HG03159 (cell line): ENCODE measurements around the gene MICAL3.

Experiments
- ATAC-seq: cut with Tn5 transposase; IDR thresholded peaks from one replicate; pipeline ENCODE4 v1.9.1; 2021; ENCODE audit warnings: mild to moderate bottlenecking, moderate library complexity; ENCODE audit not compliant: unreplicated experiment

Gene MICAL3

DNA sequence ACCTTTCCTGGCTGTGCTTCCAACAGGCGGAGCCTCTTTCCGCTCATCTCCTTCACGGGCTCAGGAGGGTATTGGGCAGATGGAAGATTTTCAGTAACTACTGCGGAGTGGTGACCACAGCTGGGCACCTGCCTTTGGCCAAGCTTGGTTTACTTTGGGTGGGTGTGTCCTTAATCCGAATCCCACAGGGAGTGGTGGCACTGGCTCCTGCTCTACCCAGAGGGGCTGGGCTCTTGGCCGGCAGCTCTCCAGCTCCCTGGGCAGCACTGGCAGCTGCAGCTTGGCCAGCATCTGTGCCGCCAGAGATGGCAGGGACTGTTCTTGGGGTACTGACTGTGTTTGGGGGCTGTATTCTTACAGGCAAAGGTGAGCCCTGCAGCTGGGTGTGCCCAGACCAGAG, 279.9 kb downstream of the MICAL3 start:
- ATAC-seq, result no peak

DNA sequence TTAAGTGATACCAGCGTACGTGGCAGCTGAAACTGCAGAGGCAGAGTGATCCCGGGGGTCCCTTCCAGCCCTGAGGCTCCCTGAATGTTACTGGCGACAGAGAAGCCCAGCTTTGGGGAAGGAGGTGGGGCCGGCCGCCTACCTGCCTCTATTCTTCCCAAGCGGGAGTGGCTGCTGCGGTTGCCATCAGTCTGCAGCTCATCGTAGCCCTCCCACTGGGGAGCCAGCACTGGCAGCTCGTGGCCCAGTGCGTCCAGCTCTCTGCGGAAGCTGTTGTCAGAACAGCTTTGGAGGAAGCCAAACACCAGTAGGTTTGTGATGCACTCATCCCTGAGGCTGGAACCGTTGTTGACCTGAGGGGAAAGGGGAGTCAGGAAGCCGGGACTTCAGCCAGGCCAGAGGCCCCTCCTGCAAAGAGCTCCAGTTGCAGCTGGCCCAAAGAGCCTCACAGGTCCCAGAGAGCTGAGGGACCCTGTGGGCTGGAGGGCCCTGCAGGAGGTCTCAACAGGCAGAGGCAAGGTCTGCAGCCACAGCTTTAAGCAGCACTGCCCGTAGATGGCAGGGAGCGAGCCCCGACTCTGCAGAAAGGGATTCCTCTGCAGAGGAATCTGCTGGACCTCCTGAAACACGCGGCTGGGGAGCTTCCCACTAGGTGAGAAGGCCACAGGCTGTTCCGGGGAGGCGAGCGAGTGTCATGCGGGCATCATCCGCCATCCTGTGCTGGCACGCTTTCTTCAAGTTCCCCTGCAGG, 280.5 kb downstream of the MICAL3 start:
- no peak for ATAC-seq

DNA sequence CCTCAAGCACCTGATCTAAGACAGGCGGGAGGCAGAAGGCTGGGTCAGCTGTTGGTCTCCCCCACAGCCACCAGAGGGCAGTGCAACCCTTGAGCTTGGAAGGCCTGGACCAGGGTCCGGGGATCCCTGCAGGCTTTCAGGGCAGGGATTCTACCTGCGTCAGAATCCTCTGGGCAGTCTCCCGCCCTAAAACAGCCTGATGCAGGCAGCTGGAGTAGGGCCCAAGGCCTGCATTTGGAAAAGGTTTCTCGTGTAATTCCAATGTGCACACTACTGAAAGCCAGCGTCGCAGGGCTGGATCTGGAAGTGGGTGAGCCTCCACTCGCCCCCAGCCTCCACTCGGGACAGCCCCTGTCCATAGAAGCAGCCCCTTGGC, 281.8 kb downstream of the MICAL3 start:
- peak; percentile 53 for ATAC-seq

DNA sequence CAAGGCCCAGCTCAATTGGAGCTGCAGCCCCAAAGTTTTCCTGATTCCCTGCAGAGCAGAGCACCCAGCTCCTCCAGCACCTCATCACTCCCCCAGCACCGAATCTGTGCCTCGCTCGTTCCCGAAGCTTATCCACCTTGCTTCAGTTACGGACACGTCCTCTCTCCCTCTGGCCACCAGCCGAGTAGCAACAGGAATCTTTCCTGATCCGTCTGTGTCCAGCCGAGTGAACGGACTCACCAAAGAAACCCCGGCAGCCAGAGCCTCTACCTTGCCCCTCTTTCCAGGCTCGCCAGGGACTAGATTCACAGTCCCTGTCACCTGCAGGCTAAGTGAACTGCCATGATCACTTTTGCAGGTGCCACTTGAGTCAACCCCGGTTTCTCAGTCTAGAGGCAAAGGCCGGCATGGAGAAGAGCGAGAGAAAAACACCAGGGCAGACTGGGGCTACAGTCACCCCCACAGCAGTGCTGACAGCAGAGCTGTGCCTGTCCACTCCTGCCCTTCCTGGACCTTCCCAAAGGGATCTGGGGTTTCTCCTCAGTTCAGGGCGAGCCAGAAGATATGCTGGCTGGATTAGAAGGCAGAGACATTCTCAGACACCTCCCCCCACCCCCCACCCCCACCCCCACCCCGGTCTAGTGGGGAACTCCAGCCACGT, 282.4 kb downstream of the MICAL3 start:
- no peak for ATAC-seq

DNA sequence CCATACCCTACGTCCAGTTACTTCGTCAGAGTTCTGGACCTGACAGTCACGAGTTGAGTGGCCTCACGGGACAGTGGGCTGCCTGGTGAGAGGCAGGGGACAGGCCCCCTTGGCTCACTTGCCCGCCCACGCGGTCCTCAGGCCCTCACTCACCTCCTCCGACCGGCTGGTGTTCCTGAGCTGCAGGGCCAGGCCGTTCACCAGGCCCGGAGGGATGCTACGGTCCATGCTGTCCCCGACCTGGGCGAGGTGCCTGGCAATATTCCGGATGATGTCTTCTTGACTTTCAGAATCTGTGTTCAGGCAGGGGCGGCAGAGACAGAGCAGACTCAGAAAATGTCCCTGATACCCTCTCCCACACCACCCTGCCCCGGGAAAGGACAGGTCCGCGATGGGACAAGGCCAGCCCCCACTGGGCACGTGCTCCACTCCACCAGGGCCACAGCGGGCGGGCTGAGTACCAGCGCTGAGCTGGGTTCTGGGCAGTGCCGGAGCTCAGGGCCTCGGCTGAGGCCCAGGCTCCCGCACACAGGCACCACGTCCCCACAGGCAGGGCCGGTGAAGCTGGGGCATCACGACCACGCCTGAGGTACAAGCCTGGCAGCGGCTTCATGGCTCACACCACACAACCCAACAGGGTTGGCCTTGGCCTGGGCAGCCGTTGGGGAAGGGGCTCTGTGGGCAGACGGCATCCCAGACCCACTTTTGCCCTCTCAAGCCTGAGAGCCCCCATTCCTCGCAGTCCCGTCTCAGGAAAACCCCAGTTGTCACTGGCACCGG, 285.0 kb downstream of the MICAL3 start:
- ATAC-seq, result no peak

DNA sequence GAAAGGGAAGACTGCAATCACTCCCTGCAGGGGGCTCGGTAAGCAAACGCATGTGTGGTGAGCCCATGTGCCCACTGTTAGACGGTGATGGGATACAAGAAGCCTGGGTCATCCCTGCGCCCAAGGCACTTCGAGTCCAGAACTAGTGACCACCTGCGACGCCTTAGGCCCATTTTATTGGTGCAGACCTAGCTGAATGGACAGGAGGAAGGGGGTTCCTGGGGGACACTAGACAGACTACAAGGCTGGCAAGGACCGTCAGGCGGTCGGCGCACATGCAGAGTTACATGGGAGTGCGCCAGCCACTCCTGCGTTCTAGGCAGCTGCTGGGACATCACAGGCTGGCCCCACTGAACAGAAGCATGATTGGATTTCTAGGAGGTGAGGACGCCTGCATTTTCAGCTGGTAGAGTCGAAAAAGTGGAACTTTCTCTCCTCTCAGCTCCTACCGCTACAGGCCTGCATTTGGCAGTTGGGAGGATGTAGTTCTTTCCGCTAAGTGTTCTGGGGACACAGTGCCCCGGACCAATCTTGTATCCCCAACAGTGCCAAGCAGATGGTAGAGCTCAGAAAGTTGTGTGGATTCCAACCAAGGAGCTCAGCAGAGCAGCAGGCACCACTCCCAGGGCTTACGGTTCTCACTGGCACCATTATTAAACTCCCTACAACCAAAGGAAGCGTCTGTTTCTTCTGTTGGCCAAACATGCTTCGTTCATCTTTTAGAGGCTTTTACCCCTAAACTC, 285.8 kb downstream of the MICAL3 start:
- no peak for ATAC-seq
